B cell (primary cell): ENCODE results near the gene ZNF322. TPM values are rescaled to one million over a fixed set of nuclear protein-coding genes. Genes with fewer than 3 reads are reported as not detected.

Experiments used
- ATAC-seq: fragments of 200-7000 bp; cut with Tn5 transposase; one replicate; pipeline ENCODE4 v1.10.0; 2021; ENCODE audit warnings: low read depth, mild to moderate bottlenecking, moderate number of reproducible peaks, moderate library complexity
- CTCF ChIA-PET: fragments of 350-600 bp; sonication (Branson Sonifier 250); formaldehyde crosslinking; loops from one replicate; lab custom pipeline; 2021; ENCODE audit warnings: antibody characterized with exemption, inconsistent platforms; lab: Charles Lee
- POLR2A ChIA-PET: fragments of 350-600 bp; sonication (Branson Sonifier 250); formaldehyde crosslinking; loops from one replicate; lab custom pipeline; 2021; ENCODE audit warnings: antibody characterized with exemption; lab: Charles Lee
- DNase-seq: peaks from one replicate; pipeline ENCODE4 v3.0.0; 2013
- H2AFZ ChIP-seq: 2 replicates; pipeline ENCODE4 v1.6.1; 2012; ENCODE audit warnings: mild to moderate bottlenecking, low read depth, low read length; ENCODE audit not compliant: insufficient read depth, poor library complexity, severe bottlenecking
- H3K27ac ChIP-seq, 2 donors: 1 replicate in 1 of 2; 2 replicates in 1 of 2; pipeline ENCODE4 v1.5.1; 2012 to 2013; ENCODE audit warnings: low read length in 2 of 2, mild to moderate bottlenecking in 2 of 2, moderate library complexity in 1 of 2
- H3K27me3 ChIP-seq, 4 experiments: fragments of 200-600 bp in 1 of 4; sonication (generic) in 1 of 4; replicated peaks in 1 of 4; 1 replicate in 2 of 4; 2 replicates in 2 of 4; pipeline versions ENCODE4 v1.6.1 to v1.7.0; 2013 to 2016; ENCODE audit warnings: low read length in 3 of 4, mild to moderate bottlenecking in 2 of 4, mixed read lengths in 1 of 4, moderate library complexity in 1 of 4; ENCODE audit not compliant: insufficient read depth in 4 of 4, control insufficient read depth in 3 of 4; ENCODE audit errors: control extremely low read depth in 1 of 4
- H3K36me3 ChIP-seq, 2 experiments: replicated peaks in 1 of 2; 1 replicate in 1 of 2; 2 replicates in 1 of 2; pipeline versions ENCODE4 v1.6.1 to v1.7.1; 2013; ENCODE audit warnings: low read length in 1 of 2; ENCODE audit not compliant: insufficient read depth in 2 of 2, control insufficient read depth in 1 of 2; ENCODE audit errors: control extremely low read depth in 1 of 2, extremely low read depth in 1 of 2
- H3K4me1 ChIP-seq, 2 donors: fragments of 200-600 bp in 1 of 2; sonication (generic) in 1 of 2; 1 replicate in 1 of 2; 2 replicates in 1 of 2; pipeline versions ENCODE4 v1.5.1 to v1.6.1; 2013 to 2017; ENCODE audit warnings: low read length in 2 of 2; ENCODE audit not compliant: control insufficient read depth in 2 of 2, insufficient read depth in 2 of 2
- H3K4me2 ChIP-seq: replicated peaks from 2 replicates; pipeline ENCODE3; 2012; ENCODE audit warnings: mild to moderate bottlenecking, low read depth, low read length; ENCODE audit not compliant: poor library complexity, severe bottlenecking
- H3K4me3 ChIP-seq, 5 experiments: fragments of 200-600 bp in 1 of 5; sonication (generic) in 1 of 5; 1 replicate in 3 of 5; 2 replicates in 2 of 5; pipeline versions ENCODE4 v1.5.1 to v1.7.0; 2011 to 2016; ENCODE audit warnings: low read length in 4 of 5, mild to moderate bottlenecking in 4 of 5, low read depth in 2 of 5, control low read depth in 1 of 5, moderate library complexity in 1 of 5; ENCODE audit not compliant: insufficient read depth in 1 of 5; ENCODE audit errors: control extremely low read depth in 1 of 5, extremely low read depth in 1 of 5
- H3K79me2 ChIP-seq: fragments of 200-600 bp; sonication (generic); one replicate; pipeline ENCODE4 v1.6.0; 2016; ENCODE audit warnings: low read length; ENCODE audit not compliant: control insufficient read depth, insufficient read depth
- H3K9ac ChIP-seq: fragments of 200-600 bp; sonication (generic); 2 replicates; pipeline ENCODE4 v1.6.1; 2017; ENCODE audit warnings: mild to moderate bottlenecking, low read length, moderate library complexity
- H3K9me3 ChIP-seq, 3 donors: one replicate each; pipeline versions ENCODE4 v1.6.1 to v1.7.1; 2013; ENCODE audit warnings: low read length in 2 of 3; ENCODE audit not compliant: control insufficient read depth in 2 of 3, insufficient read depth in 1 of 3; ENCODE audit errors: control extremely low read depth in 1 of 3
- H4K20me1 ChIP-seq: 2 replicates; pipeline ENCODE4 v1.6.0; 2012; ENCODE audit warnings: mild to moderate bottlenecking, low read length; ENCODE audit not compliant: insufficient read depth, control insufficient read depth, poor library complexity, severe bottlenecking
- H3K27ac Mint-ChIP-seq: one replicate; pipeline ENCODE4 v1.8.0; 2021; ENCODE audit warnings: mixed read lengths
- H3K27me3 Mint-ChIP-seq: one replicate; pipeline ENCODE4 v1.8.0; 2021; ENCODE audit warnings: mixed read lengths
- H3K4me1 Mint-ChIP-seq: one replicate; pipeline ENCODE4 v1.8.0; 2021; ENCODE audit warnings: mixed read lengths
- H3K4me3 Mint-ChIP-seq: one replicate; pipeline ENCODE4 v1.8.0; 2021; ENCODE audit warnings: mixed read lengths
- H3K9me3 Mint-ChIP-seq: one replicate; pipeline ENCODE4 v1.8.0; 2022; ENCODE audit warnings: mixed read lengths; ENCODE audit not compliant: insufficient read depth
- CTCF ChIP-seq: fragments of 200-600 bp; IDR thresholded peaks from one replicate; pipeline ENCODE4 v1.8.0; 2022; ENCODE audit warnings: antibody characterized with exemption, mild to moderate bottlenecking
- EZH2 ChIP-seq: IDR thresholded peaks from 2 replicates; pipeline ENCODE4 v1.6.1; 2012; ENCODE audit warnings: borderline replicate concordance, low read depth, mild to moderate bottlenecking, moderate library complexity, low read length; ENCODE audit not compliant: insufficient read depth, poor library complexity, severe bottlenecking
- WGBS: methylation state at CpG from one replicate; pipeline ENCODE4 v1.1.5; 2013; ENCODE audit warnings: missing lambda C conversion rate; ENCODE audit not compliant: insufficient coverage; 5-methylcytosine and 5-hydroxymethylcytosine counted together
- intact Hi-C: fragments of 100-400 bp; cut with micrococcal nuclease; formaldehyde crosslinking; loops from one replicate; pipeline ENCODE4 v1.10.0; 2022
- polyA plus RNA-seq: library from polyadenylated mRNA; depleted of rRNA; stranded (reverse); fragments of >200 nt; gene quantifications from 2 replicates; pipeline ENCODE4 v1.2.3, GENCODE V29; 2012
- total RNA-seq, 2 donors: library from RNA; stranded (reverse); fragments of 120-200 nt in 1 of 2; gene quantifications; 1 replicate in 1 of 2; 2 replicates in 1 of 2; pipeline versions ENCODE4 v1.2.3 to v1.2.4, GENCODE V29; 2013 to 2022

Gene ZNF322
- total and polyA plus RNA-seq, 2 donors (not counting 1 experiment from before 2014, with no cell fraction given), result 3.2 to 27.6 TPM

- 89% methylated on average over 4 of the region's 7 CpGs for WGBS
- Histone ChIP-seq H3K9ac (no peak overlapping the region), H4K20me1 (no peaks in the 10 kb centered on the region)
These were observed 31.7 kb downstream of the ZNF322 start for GRCh38 chr6:26627843-26628242.

GRCh38 chr6:26624557-26624956 is 35.0 kb downstream of the ZNF322 start:
- no CpG with 5 or more reads among the region's 1 CpG for WGBS
- Histone ChIP-seq H3K36me3 (no peaks in the 10 kb centered on the region), H3K27ac (no peak overlapping the region), H3K4me3 (no peak overlapping the region), H3K4me2 (no peak overlapping the region), H3K4me1 (no peaks in the 10 kb centered on the region), H3K27me3 (no peaks in the 10 kb centered on the region), H3K79me2 (no peaks in the 10 kb centered on the region), H3K9me3 (peaks cover 0 to 11% (median 5%) of the 10 kb centered on the region in 3 donors), H4K20me1 (no peaks in the 10 kb centered on the region), H2AFZ (no peak overlapping the region), H3K9ac (no peak overlapping the region)
- Mint-ChIP-seq H3K27ac (no peak overlapping the region), H3K4me1 (no peaks in the 10 kb centered on the region), H3K9me3 (peaks cover 4% of the 10 kb centered on the region), H3K4me3 (no peak overlapping the region), H3K27me3 (no peaks in the 10 kb centered on the region)
- intact Hi-C loops, result no loop called here
- DNase-seq (no peak), ATAC-seq (no peak)
- POLR2A ChIA-PET, result no interaction called here
- CTCF ChIA-PET, result no interaction called here
- TF ChIP-seq EZH2, result no peak
- TF ChIP-seq CTCF, result no peak

More at GRCh38 chr6:26627843-26628242, 31.7 kb downstream of the ZNF322 start:
- DNase-seq (no peak), ATAC-seq (no peak)
- H3K4me2 ChIP-seq, result no peak overlapping the region
- H3K27ac Mint-ChIP-seq, result no peak overlapping the region
- no peaks in the 10 kb centered on the region for H3K4me1 ChIP-seq
- no peaks in the 10 kb centered on the region for H3K4me1 Mint-ChIP-seq
- H3K27me3 Mint-ChIP-seq, result no peaks in the 10 kb centered on the region
- intact Hi-C loops, result no loop called here
- H2AFZ ChIP-seq, result no peak overlapping the region
- no peaks in the 10 kb centered on the region for H3K79me2 ChIP-seq
- no peak overlapping the region for H3K27ac ChIP-seq
- no peak for TF ChIP-seq EZH2
- no peak for TF ChIP-seq CTCF
- no peaks in the 10 kb centered on the region for H3K27me3 ChIP-seq
- H3K9me3 ChIP-seq, result peaks cover 0 to 14% (median 5%) of the 10 kb centered on the region in 3 donors
- ChIA-PET POLR2A (no interaction called here), CTCF (no interaction called here)
- no peak overlapping the region for H3K4me3 Mint-ChIP-seq
- H3K36me3 ChIP-seq, result no peaks in the 10 kb centered on the region
- no peak overlapping the region for H3K4me3 ChIP-seq
- H3K9me3 Mint-ChIP-seq, result peaks cover 4% of the 10 kb centered on the region
